ENCODE measurements around the gene SPATA17. TPM values are rescaled to one million over a fixed set of nuclear protein-coding genes. Genes with fewer than 3 reads are reported as not detected.

The SPATA17 gene
- total RNA-seq, 2 experiments from 2014 or later, result not detected

DNA sequence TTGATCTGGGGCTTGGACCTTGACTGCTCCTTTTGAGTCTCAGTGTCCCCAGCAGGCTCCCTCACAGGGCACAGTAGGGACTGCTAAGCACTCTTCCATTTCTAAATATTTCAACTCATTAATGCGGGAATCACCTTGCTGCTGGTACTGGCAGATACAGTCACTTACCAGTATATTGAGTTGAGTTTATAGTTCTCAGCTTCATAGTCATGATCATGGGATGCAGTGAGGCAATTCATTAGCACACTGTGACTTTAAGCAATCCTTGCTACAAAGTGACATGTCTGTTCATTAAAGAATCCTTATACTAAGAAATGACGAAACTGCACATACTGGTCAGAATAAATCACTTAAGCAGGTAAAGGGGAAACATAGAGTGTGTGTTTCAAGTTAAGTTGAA lies 240.8 kb downstream of the SPATA17 start:
- no peak overlapping the region for H3K4me3 Mint-ChIP-seq
- no peaks in the 10 kb centered on the region for H3K4me1 Mint-ChIP-seq (ENCODE audit: low read depth)
- intact Hi-C loops (cut with micrococcal nuclease), result no loop called here
- CTCF ChIA-PET, result no interaction called here
- DNase-seq (no peak), ATAC-seq (no peak)
- POLR2A ChIA-PET, result no interaction called here
- H3K9me3 Mint-ChIP-seq, result peaks cover 5% of the 10 kb centered on the region
- H3K27me3 Mint-ChIP-seq, result no peaks in the 10 kb centered on the region
- H3K27ac Mint-ChIP-seq, result no peak overlapping the region
- no peaks in the 10 kb centered on the region for H3K36me3 Mint-ChIP-seq (ENCODE audit: low read depth)
- TF ChIP-seq, protein P1, sequence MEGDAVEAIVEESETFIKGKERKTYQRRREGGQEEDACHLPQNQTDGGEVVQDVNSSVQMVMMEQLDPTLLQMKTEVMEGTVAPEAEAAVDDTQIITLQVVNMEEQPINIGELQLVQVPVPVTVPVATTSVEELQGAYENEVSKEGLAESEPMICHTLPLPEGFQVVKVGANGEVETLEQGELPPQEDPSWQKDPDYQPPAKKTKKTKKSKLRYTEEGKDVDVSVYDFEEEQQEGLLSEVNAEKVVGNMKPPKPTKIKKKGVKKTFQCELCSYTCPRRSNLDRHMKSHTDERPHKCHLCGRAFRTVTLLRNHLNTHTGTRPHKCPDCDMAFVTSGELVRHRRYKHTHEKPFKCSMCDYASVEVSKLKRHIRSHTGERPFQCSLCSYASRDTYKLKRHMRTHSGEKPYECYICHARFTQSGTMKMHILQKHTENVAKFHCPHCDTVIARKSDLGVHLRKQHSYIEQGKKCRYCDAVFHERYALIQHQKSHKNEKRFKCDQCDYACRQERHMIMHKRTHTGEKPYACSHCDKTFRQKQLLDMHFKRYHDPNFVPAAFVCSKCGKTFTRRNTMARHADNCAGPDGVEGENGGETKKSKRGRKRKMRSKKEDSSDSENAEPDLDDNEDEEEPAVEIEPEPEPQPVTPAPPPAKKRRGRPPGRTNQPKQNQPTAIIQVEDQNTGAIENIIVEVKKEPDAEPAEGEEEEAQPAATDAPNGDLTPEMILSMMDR (IDR thresholded peaks at IDR 0.05), result no peak

DNA sequence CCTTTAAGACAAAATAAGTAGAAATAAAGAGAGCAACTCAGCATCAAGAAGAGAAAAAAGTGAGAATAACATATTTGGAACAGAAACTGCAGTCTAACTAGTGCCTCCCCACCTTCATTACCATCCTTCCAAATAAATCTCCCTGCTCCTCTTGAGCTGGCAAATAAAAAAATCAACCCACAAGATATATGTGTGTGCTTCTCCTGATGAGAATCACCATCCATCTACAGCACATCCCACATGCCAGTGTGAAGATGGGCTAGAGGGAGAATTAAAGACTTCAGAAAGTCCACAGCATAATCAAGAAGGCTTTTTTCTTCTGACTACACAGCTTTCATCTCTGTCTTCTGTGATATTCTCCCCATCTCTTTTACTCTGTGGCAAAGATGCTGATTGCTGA lies 244.1 kb downstream of the SPATA17 start:
- Mint-ChIP-seq H3K4me1 (ENCODE audit: low read depth) (no peaks in the 10 kb centered on the region), H3K9me3 (peaks cover 2% of the 10 kb centered on the region), H3K4me3 (no peak overlapping the region), H3K27ac (no peak overlapping the region), H3K36me3 (ENCODE audit: low read depth) (no peaks in the 10 kb centered on the region), H3K27me3 (no peaks in the 10 kb centered on the region)
- DNase-seq (no peak), ATAC-seq (no peak)
- TF ChIP-seq, protein P1 (IDR thresholded peaks at IDR 0.05), result no peak
- ChIA-PET POLR2A (no interaction called here), CTCF (no interaction called here)
- intact Hi-C loops (cut with micrococcal nuclease), result no loop called here

DNA sequence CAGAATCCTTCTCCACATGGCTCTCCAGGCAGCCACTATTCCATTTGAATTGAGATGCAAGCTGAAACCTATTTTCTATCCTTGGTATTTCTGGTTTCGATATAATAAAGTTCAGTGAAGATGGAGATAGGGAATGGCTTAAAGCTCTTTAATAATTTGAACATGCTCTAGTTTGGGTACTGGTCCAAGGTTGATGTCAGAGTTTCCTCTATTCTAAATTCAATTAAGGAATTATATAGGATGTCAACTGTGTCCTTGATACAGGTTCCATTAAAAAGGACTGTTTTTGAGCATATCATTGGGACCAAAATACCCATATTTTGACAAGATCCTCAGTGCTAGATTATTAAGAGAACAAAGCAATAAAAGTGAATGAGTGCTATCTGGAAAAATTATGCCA lies 245.3 kb downstream of the SPATA17 start:
- DNase-seq, result no peak
- ChIA-PET POLR2A (no interaction called here), CTCF (no interaction called here)
- Mint-ChIP-seq H3K36me3 (ENCODE audit: low read depth) (no peaks in the 10 kb centered on the region), H3K27me3 (no peaks in the 10 kb centered on the region), H3K4me3 (no peak overlapping the region), H3K4me1 (ENCODE audit: low read depth) (no peaks in the 10 kb centered on the region), H3K27ac (no peak overlapping the region), H3K9me3 (peaks cover 2% of the 10 kb centered on the region)
- TF ChIP-seq, protein P1 (IDR thresholded peaks at IDR 0.05), result no peak
- no peak for ATAC-seq
- intact Hi-C loops (cut with micrococcal nuclease), result no loop called here

DNA sequence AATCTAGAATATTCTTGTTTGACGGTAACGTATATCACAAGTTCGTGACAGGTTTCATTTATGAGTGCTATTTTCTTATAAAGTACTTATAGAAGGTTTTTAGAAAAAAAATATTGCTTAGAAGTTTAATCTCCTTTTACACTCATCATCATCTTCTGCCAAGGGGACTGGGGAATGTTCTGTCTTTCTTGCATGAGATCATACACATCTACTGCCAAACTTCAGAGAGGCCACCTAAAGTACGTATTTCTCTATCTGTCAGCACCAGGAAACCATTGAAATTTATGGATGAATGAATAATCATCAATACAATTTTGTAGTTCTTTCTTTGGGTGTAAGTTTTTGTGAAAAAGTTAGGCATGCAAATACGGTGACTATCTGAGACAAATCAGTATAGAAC lies 245.8 kb downstream of the SPATA17 start:
- Mint-ChIP-seq H3K36me3 (ENCODE audit: low read depth) (no peaks in the 10 kb centered on the region), H3K9me3 (peaks cover 2% of the 10 kb centered on the region), H3K4me1 (ENCODE audit: low read depth) (no peaks in the 10 kb centered on the region), H3K27ac (no peak overlapping the region), H3K27me3 (no peaks in the 10 kb centered on the region), H3K4me3 (no peak overlapping the region)
- TF ChIP-seq, protein P1 (IDR thresholded peaks at IDR 0.05), result no peak
- intact Hi-C loops (cut with micrococcal nuclease), result no loop called here
- no peak for DNase-seq
- ChIA-PET CTCF (no interaction called here), POLR2A (no interaction called here)
- ATAC-seq, result no peak

DNA sequence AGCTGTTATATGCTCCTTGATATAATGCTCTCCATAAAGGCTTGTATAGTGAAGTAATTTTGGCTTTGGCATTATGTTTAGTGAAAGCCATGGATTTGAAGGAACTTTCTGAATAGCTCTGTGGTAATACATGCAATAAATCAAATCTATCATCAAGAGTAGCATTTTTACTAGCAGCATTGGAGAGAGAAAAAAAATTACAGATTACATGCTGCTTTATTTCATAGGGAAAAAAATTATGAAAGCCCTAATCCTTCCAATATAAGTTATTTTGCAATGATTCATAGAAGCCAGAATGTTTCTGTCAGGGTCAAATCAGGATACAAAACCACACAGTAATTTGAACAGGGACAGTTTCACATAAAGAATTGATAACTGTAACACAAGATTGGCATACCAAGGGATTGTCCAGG lies 250.0 kb downstream of the SPATA17 start:
- ATAC-seq (no peak), DNase-seq (no peak)
- ChIA-PET CTCF (no interaction called here), POLR2A (no interaction called here)
- Mint-ChIP-seq H3K36me3 (ENCODE audit: low read depth) (no peaks in the 10 kb centered on the region), H3K4me3 (no peak overlapping the region), H3K27ac (no peak overlapping the region), H3K4me1 (ENCODE audit: low read depth) (no peaks in the 10 kb centered on the region), H3K27me3 (no peaks in the 10 kb centered on the region), H3K9me3 (no peaks in the 10 kb centered on the region)
- intact Hi-C loops (cut with micrococcal nuclease), result no loop called here
- TF ChIP-seq, protein P1 (IDR thresholded peaks at IDR 0.05), result no peak
